Transverse colon (tissue), 4 donors: ENCODE results near the gene AHCYL1. TPM values are rescaled to one million over a fixed set of nuclear protein-coding genes. Genes with fewer than 3 reads are reported as not detected.
"Not testable (repeated sequence)": the region's sequence is repeated elsewhere in the genome, so short reads cannot be mapped to it uniquely, and the experiment has no call there.

Experiments
- DNase-seq: peaks from one replicate; pipeline ENCODE4 v3.0.0-alpha.2; 2019
- H3K27ac ChIP-seq, 4 donors: fragments of 200-600 bp; sonication (generic); 2 replicates each; pipeline ENCODE4 v1.5.1; 2016 to 2018; ENCODE audit warnings: inconsistent platforms in 4 of 4
- H3K27me3 ChIP-seq: fragments of 200-600 bp; sonication (generic); 2 replicates; pipeline ENCODE4 v1.5.1; 2017; ENCODE audit warnings: inconsistent platforms
- H3K36me3 ChIP-seq, 4 donors: fragments of 200-600 bp; sonication (generic); 2 replicates each; pipeline ENCODE4 v1.5.1; 2017 to 2019; ENCODE audit warnings: inconsistent platforms in 4 of 4
- H3K4me1 ChIP-seq, 4 donors: fragments of 200-600 bp; sonication (generic); 2 replicates each; pipeline ENCODE4 v1.5.1; 2017 to 2020; ENCODE audit warnings: inconsistent platforms in 4 of 4
- H3K4me3 ChIP-seq, 4 donors: fragments of 200-600 bp; sonication (generic); 1 replicate in 1 of 4; 2 replicates in 3 of 4; pipeline versions ENCODE4 v1.5.1 to v1.6.1; 2017 to 2019; ENCODE audit warnings: inconsistent platforms in 4 of 4
- H3K9me3 ChIP-seq, 2 donors: fragments of 200-600 bp; sonication (generic); 2 replicates each; pipeline ENCODE4 v1.5.1; 2017 to 2019; ENCODE audit warnings: inconsistent platforms in 2 of 2
- CTCF ChIP-seq, 5 experiments: fragments of 200-600 bp in 3 of 5; fragments of 450-650 bp in 2 of 5; sonication (generic) in 3 of 5; IDR thresholded peaks; 1 replicate in 2 of 5; 2 replicates in 3 of 5; pipeline ENCODE4 v1.5.1; 2016 to 2017; ENCODE audit warnings: antibody characterized with exemption in 5 of 5, inconsistent platforms in 3 of 5, mild to moderate bottlenecking in 2 of 5, moderate library complexity in 1 of 5
- EP300 ChIP-seq: sonication (generic); formaldehyde crosslinking; IDR thresholded peaks from one replicate; pipeline ENCODE4 v1.6.1; 2017; ENCODE audit warnings: antibody characterized with exemption, low read depth
- POLR2A ChIP-seq: fragments of 450-650 bp; IDR thresholded peaks from one replicate; pipeline ENCODE4 v1.6.1; 2016; ENCODE audit warnings: antibody characterized with exemption, mild to moderate bottlenecking, moderate library complexity
- POLR2AphosphoS5 ChIP-seq, 3 donors: sonication (generic); formaldehyde crosslinking; IDR thresholded peaks; one replicate each; pipeline ENCODE4 v1.6.1; 2016; ENCODE audit warnings: antibody characterized with exemption in 3 of 3
- WGBS, 2 donors: methylation state at CpG; one replicate each; pipeline ENCODE4 v1.1.5; 2018; ENCODE audit warnings: low coverage in 1 of 2; 5-methylcytosine and 5-hydroxymethylcytosine counted together
- in situ Hi-C, 4 donors: fragments of 200-750 bp; cut with MboI; loops; one replicate each; pipeline versions ENCODE4 v1.15.0 to v1.15.1; 2017; ENCODE audit warnings: low sequenced_read_pairs in 3 of 4, low pct_ligation_motif_present in 1 of 4, low pct_unique_long_range_greater_than_20kb in 1 of 4
- intact Hi-C: fragments of 100-400 bp; cut with DNase I; formaldehyde crosslinking; loops from one replicate; pipeline ENCODE4 v1.15.1; 2023; ENCODE audit warnings: low total_unique reads
- total RNA-seq, 4 donors: library from RNA; depleted of rRNA; stranded (reverse); fragments of >200 nt; gene quantifications; one replicate each; pipeline ENCODE4 v1.1.0, GENCODE V29; 2016

Gene AHCYL1
- total RNA-seq, 4 donors from 2014 or later, result 31.8 to 71.5 (median 51.3) TPM

GRCh38 chr1:109948285-109948630, 36.3 kb upstream of the AHCYL1 start:
- no peak for TF ChIP-seq POLR2AphosphoS5 (IDR thresholded peaks at IDR 0.05)
- TF ChIP-seq POLR2A, result no peak
- TF ChIP-seq CTCF (IDR thresholded peaks at IDR 0.05), result no peak
- no peak for TF ChIP-seq EP300
- intact Hi-C loops, result no loop called here

DNA sequence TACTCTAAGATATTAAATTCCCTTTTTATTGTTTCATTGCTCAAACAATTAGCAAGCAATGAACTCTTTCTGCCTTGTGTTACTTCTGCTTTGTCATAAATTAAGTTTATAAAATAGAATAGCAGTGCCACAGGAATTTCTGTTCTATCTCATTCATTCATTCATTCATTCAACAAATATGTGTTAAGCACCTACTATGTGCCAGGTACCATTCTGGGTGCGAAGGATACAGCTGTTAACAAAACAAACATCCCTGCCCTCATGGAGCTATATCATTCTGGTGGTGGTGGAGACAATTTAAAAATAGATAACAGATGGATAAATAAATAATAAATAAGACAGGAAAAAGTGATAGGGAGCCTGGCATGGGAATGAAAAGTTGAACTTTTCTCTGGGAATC, 34.5 kb upstream of the AHCYL1 start:
- intact Hi-C loops (no loop called here), in situ Hi-C loops (no loop called here)
- H3K36me3 ChIP-seq, result no peaks in the 10 kb centered on the region
- H3K27ac ChIP-seq, result no peak overlapping the region
- H3K9me3 ChIP-seq, result no peaks in the 10 kb centered on the region
- no peaks in the 10 kb centered on the region for H3K27me3 ChIP-seq
- no peak for DNase-seq
- TF ChIP-seq CTCF (IDR thresholded peaks at IDR 0.05), result no peak
- TF ChIP-seq EP300, result no peak
- peaks cover 0 to 23% (median 12%) of the 10 kb centered on the region in 4 donors for H3K4me1 ChIP-seq
- no peak overlapping the region for H3K4me3 ChIP-seq
- 71 to 93% methylated on average over 1 of the region's 1 CpG for WGBS, 2 donors

More at GRCh38 chr1:109948285-109948630, 36.3 kb upstream of the AHCYL1 start:
- H3K9me3 ChIP-seq, result no peaks in the 10 kb centered on the region
- no peak overlapping the region for H3K4me3 ChIP-seq
- peaks cover 0 to 16% (median 12%) of the 10 kb centered on the region in 4 donors for H3K4me1 ChIP-seq
- no peaks in the 10 kb centered on the region for H3K36me3 ChIP-seq
- in situ Hi-C loops, result no loop called here
- no peak for DNase-seq
- no peaks in the 10 kb centered on the region for H3K27me3 ChIP-seq
- peak overlapping the region; percentile 55 to 74 (median 64) for H3K27ac ChIP-seq

- Histone ChIP-seq H3K4me3 (no peak overlapping the region), H3K4me1 (peaks cover 0 to 23% (median 12%) of the 10 kb centered on the region in 4 donors), H3K9me3 (no peaks in the 10 kb centered on the region), H3K27ac (no peak overlapping the region), H3K27me3 (no peaks in the 10 kb centered on the region), H3K36me3 (no peaks in the 10 kb centered on the region)
- no peak for DNase-seq
- WGBS, 2 donors, result 73 to 76% methylated on average over 2 of the region's 2 CpGs
- TF ChIP-seq POLR2A (no peak), CTCF (IDR thresholded peaks at IDR 0.05) (no peak), POLR2AphosphoS5 (IDR thresholded peaks at IDR 0.05) (no peak), EP300 (no peak)
- intact Hi-C loops (no loop called here), in situ Hi-C loops (no loop called here)
Measured at GRCh38 chr1:109950509-109950908, 34.1 kb upstream of the AHCYL1 start.

- 94 to 95% methylated on average over 4 to 5 of the region's 5 CpGs for WGBS, 2 donors
- DNase-seq, H3K9me3 ChIP-seq, in situ Hi-C loops, H3K4me3 ChIP-seq, H3K27ac ChIP-seq, intact Hi-C loops, H3K27me3 ChIP-seq, H3K36me3 ChIP-seq: not testable (repeated sequence)
- peaks cover 0 to 23% (median 12%) of the 10 kb centered on the region in 4 donors for H3K4me1 ChIP-seq
Measured at GRCh38 chr1:109951501-109951900, 33.1 kb upstream of the AHCYL1 start.

GRCh38 chr1:109954041-109954512, 30.5 kb upstream of the AHCYL1 start:
- intact Hi-C loops, result no loop called here
- in situ Hi-C loops, result no loop called here

More at GRCh38 chr1:109954041-109954512, 30.5 kb upstream of the AHCYL1 start:
- 44% methylated on average over 1 of the region's 1 CpG; no CpG with 5 or more reads in 1 of the 2 donors for WGBS, 2 donors
- no peaks in the 10 kb centered on the region for H3K36me3 ChIP-seq
- H3K9me3 ChIP-seq, result no peaks in the 10 kb centered on the region
- TF ChIP-seq POLR2A (no peak), POLR2AphosphoS5 (IDR thresholded peaks at IDR 0.05) (peak; percentile 20 to 39 (median 39)), EP300 (no peak), CTCF (IDR thresholded peaks at IDR 0.05) (no peak)
- H3K27me3 ChIP-seq, result no peaks in the 10 kb centered on the region
- no peak overlapping the region for H3K4me3 ChIP-seq
- peak overlapping the region in 3 of 4 donors; percentile 3 to 42 (median 21) for H3K27ac ChIP-seq
- no peak for DNase-seq
- peaks cover 0 to 7% (median 3%) of the 10 kb centered on the region in 4 donors for H3K4me1 ChIP-seq
